ENCODE results near the gene TARS3.

DNA sequence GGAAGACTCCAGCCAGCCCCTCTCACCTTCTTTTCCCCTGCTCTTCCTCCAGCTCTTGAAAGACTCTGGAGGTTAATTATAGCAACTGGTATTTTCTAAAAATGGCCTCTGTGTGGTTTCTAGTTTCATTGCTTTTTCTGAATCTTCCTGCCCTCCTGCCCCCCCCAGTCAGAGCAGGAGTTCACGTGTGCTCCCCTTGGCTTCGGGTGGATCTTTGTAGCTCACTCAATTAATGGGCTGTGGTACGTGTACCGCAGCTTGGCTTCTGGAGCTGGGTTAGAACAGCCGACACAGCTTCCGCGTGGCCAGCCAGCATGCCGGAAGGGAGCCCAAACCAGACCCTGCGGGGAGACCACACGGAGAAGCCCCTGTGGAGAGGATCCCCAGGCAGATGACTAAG lies 103.6 kb downstream of the TARS3 start:
- no peak for TF ChIP-seq POLR2A (IDR thresholded peaks at IDR 0.05)
- no peak for TF ChIP-seq CTCF (IDR thresholded peaks at IDR 0.05)

Measured in heart left ventricle (tissue), 13 donors.